ENCODE data around the gene BHLHE41. TPM values are rescaled to one million over a fixed set of nuclear protein-coding genes. Genes with fewer than 3 reads are reported as not detected.

Gene BHLHE41
- total and polyA plus RNA-seq, 4 experiments from 2014 or later, result 0.20 to 0.55 TPM; not detected in 2

- ChIA-PET POLR2A (ENCODE audit: partially characterized antibody) (no interaction called here), CTCF (ENCODE audit: partially characterized antibody) (no interaction called here)
- Mint-ChIP-seq H3K4me1 (no peaks in the 10 kb centered on the region), H3K36me3 (no peaks in the 10 kb centered on the region), H3K27me3 (peaks cover 8 to 14% of the 10 kb centered on the region in 2 donors), H3K4me3 (no peak overlapping the region), H3K9me3 (no peaks in the 10 kb centered on the region), H3K27ac (peak overlapping the region in 1 of 7 donors; percentile 24)
- Histone ChIP-seq H3K36me3 (ENCODE audit: insufficient read depth, low read length) (no peaks in the 10 kb centered on the region), H3K27me3 (ENCODE audit: insufficient read depth, low read length) (no peaks in the 10 kb centered on the region), H3K4me3 (ENCODE audit: low read length in 2 of 2) (no peak overlapping the region), H3K27ac (ENCODE audit: low read depth, low read length) (no peak overlapping the region), H3K9me3 (ENCODE audit: control insufficient read depth in 1 of 2, low read length in 2 of 2) (no peaks in the 10 kb centered on the region), H3K4me1 (ENCODE audit: insufficient read depth, low read length) (no peaks in the 10 kb centered on the region)
- DNase-seq, result no peak
- intact Hi-C loops (cut with micrococcal nuclease), result no loop called here
Measured at GRCh38 chr12:26158078-26158764, 33.4 kb upstream of the BHLHE41 start.

- DNase-seq, result no peak
- Mint-ChIP-seq H3K36me3 (no peaks in the 10 kb centered on the region), H3K27ac (no peak overlapping the region), H3K4me3 (no peak overlapping the region), H3K27me3 (peaks cover 8 to 16% of the 10 kb centered on the region in 2 donors), H3K4me1 (no peaks in the 10 kb centered on the region), H3K9me3 (no peaks in the 10 kb centered on the region)
- Histone ChIP-seq H3K36me3 (ENCODE audit: insufficient read depth, low read length) (no peaks in the 10 kb centered on the region), H3K27me3 (ENCODE audit: insufficient read depth, low read length) (no peaks in the 10 kb centered on the region), H3K4me3 (ENCODE audit: low read length in 2 of 2) (no peak overlapping the region), H3K27ac (ENCODE audit: low read depth, low read length) (no peak overlapping the region), H3K4me1 (ENCODE audit: insufficient read depth, low read length) (no peaks in the 10 kb centered on the region), H3K9me3 (ENCODE audit: control insufficient read depth in 1 of 2, low read length in 2 of 2) (no peaks in the 10 kb centered on the region)
- POLR2A ChIA-PET (ENCODE audit: partially characterized antibody), result no interaction called here
- CTCF ChIA-PET (ENCODE audit: partially characterized antibody), result no interaction called here
- intact Hi-C loops (cut with micrococcal nuclease), result no loop called here
Measured at GRCh38 chr12:26157001-26157400, 32.2 kb upstream of the BHLHE41 start.

GRCh38 chr12:26156201-26156871, 31.5 kb upstream of the BHLHE41 start:
- no peaks in the 10 kb centered on the region for H3K4me1 ChIP-seq (ENCODE audit: insufficient read depth, low read length)
- Mint-ChIP-seq H3K4me3 (no peak overlapping the region), H3K9me3 (no peaks in the 10 kb centered on the region), H3K27ac (no peak overlapping the region), H3K36me3 (no peaks in the 10 kb centered on the region), H3K27me3 (peaks cover 8 to 16% of the 10 kb centered on the region in 2 donors), H3K4me1 (no peaks in the 10 kb centered on the region)
- DNase-seq, result no peak
- no peaks in the 10 kb centered on the region for H3K9me3 ChIP-seq (ENCODE audit: control insufficient read depth in 1 of 2, low read length in 2 of 2)
- H3K27ac ChIP-seq (ENCODE audit: low read depth, low read length), result no peak overlapping the region
- intact Hi-C loops (cut with micrococcal nuclease), result no loop called here
- H3K36me3 ChIP-seq (ENCODE audit: insufficient read depth, low read length), result no peaks in the 10 kb centered on the region
- ChIA-PET POLR2A (ENCODE audit: partially characterized antibody) (no interaction called here), CTCF (ENCODE audit: partially characterized antibody) (no interaction called here)
- H3K4me3 ChIP-seq (ENCODE audit: low read length in 2 of 2), result no peak overlapping the region
- H3K27me3 ChIP-seq (ENCODE audit: insufficient read depth, low read length), result no peaks in the 10 kb centered on the region

GRCh38 chr12:26153421-26154154, 28.8 kb upstream of the BHLHE41 start:
- Mint-ChIP-seq H3K4me1 (no peaks in the 10 kb centered on the region), H3K36me3 (no peaks in the 10 kb centered on the region), H3K4me3 (no peak overlapping the region), H3K27ac (no peak overlapping the region), H3K27me3 (peaks cover 1 to 11% of the 10 kb centered on the region in 2 donors), H3K9me3 (no peaks in the 10 kb centered on the region)
- DNase-seq, result no peak
- Histone ChIP-seq H3K27ac (ENCODE audit: low read depth, low read length) (no peak overlapping the region), H3K36me3 (ENCODE audit: insufficient read depth, low read length) (no peaks in the 10 kb centered on the region), H3K27me3 (ENCODE audit: insufficient read depth, low read length) (no peaks in the 10 kb centered on the region), H3K9me3 (ENCODE audit: control insufficient read depth in 1 of 2, low read length in 2 of 2) (no peaks in the 10 kb centered on the region), H3K4me3 (ENCODE audit: low read length in 2 of 2) (no peak overlapping the region), H3K4me1 (ENCODE audit: insufficient read depth, low read length) (no peaks in the 10 kb centered on the region)
- ChIA-PET POLR2A (ENCODE audit: partially characterized antibody) (no interaction called here), CTCF (ENCODE audit: partially characterized antibody) (no interaction called here)
- intact Hi-C loops (cut with micrococcal nuclease), result no loop called here

GRCh38 chr12:26152507-26153102, 27.8 kb upstream of the BHLHE41 start:
- ChIA-PET CTCF (ENCODE audit: partially characterized antibody) (no interaction called here), POLR2A (ENCODE audit: partially characterized antibody) (no interaction called here)
- Mint-ChIP-seq H3K4me3 (no peak overlapping the region), H3K9me3 (no peaks in the 10 kb centered on the region), H3K27ac (no peak overlapping the region), H3K36me3 (no peaks in the 10 kb centered on the region), H3K27me3 (peaks cover 6 to 11% of the 10 kb centered on the region in 2 donors), H3K4me1 (no peaks in the 10 kb centered on the region)
- Histone ChIP-seq H3K36me3 (ENCODE audit: insufficient read depth, low read length) (no peaks in the 10 kb centered on the region), H3K9me3 (ENCODE audit: control insufficient read depth in 1 of 2, low read length in 2 of 2) (no peaks in the 10 kb centered on the region), H3K27ac (ENCODE audit: low read depth, low read length) (no peak overlapping the region), H3K4me3 (ENCODE audit: low read length in 2 of 2) (no peak overlapping the region), H3K27me3 (ENCODE audit: insufficient read depth, low read length) (no peaks in the 10 kb centered on the region), H3K4me1 (ENCODE audit: insufficient read depth, low read length) (no peaks in the 10 kb centered on the region)
- DNase-seq, result no peak
- intact Hi-C loops (cut with micrococcal nuclease), result no loop called here

GRCh38 chr12:26150736-26151450, 26.1 kb upstream of the BHLHE41 start:
- no peak overlapping the region for H3K4me3 ChIP-seq (ENCODE audit: low read length in 2 of 2)
- CTCF ChIA-PET (ENCODE audit: partially characterized antibody), result interaction anchor here (0.9 kb wide), 1 partner anchor 10 kb away, joined by 3 read pairs; no protein-coding TSS in a partner anchor
- H3K27me3 Mint-ChIP-seq, result peaks cover 8 to 12% of the 10 kb centered on the region in 2 donors

More at GRCh38 chr12:26150736-26151450, 26.1 kb upstream of the BHLHE41 start:
- POLR2A ChIA-PET (ENCODE audit: partially characterized antibody), result no interaction called here
- no peaks in the 10 kb centered on the region for H3K4me1 ChIP-seq (ENCODE audit: insufficient read depth, low read length)
- no peak for DNase-seq
- no peaks in the 10 kb centered on the region for H3K36me3 ChIP-seq (ENCODE audit: insufficient read depth, low read length)
- no peaks in the 10 kb centered on the region for H3K9me3 ChIP-seq (ENCODE audit: control insufficient read depth in 1 of 2, low read length in 2 of 2)
- no peak overlapping the region for H3K27ac Mint-ChIP-seq
- no peak overlapping the region for H3K4me3 Mint-ChIP-seq
- H3K27ac ChIP-seq (ENCODE audit: low read depth, low read length), result no peak overlapping the region
- H3K27me3 ChIP-seq (ENCODE audit: insufficient read depth, low read length), result no peaks in the 10 kb centered on the region
- H3K9me3 Mint-ChIP-seq, result no peaks in the 10 kb centered on the region
- no peaks in the 10 kb centered on the region for H3K4me1 Mint-ChIP-seq
- H3K36me3 Mint-ChIP-seq, result no peaks in the 10 kb centered on the region
- intact Hi-C loops (cut with micrococcal nuclease), result no loop called here

Measured in CD4-positive, alpha-beta memory T cell (primary cell).